A549 (cell line): ENCODE results near the gene TFPT. TPM values are rescaled to one million over a fixed set of nuclear protein-coding genes. Genes with fewer than 3 reads are reported as not detected.
A peak's percentile ranks its signal among the peaks of the same experiment; 100 is the strongest.
"Not testable (repeated sequence)": the region's sequence is repeated elsewhere in the genome, so short reads cannot be mapped to it uniquely, and the experiment has no call there.

Experiments
- ATAC-seq, 2 experiments: fragments of 200-7000 bp in 1 of 2; fragments of >200 bp in 1 of 2; cut with Nextera tagmentation in 1 of 2; cut with Tn5 transposase in 1 of 2; 3 replicates each; pipeline versions ENCODE4 v1.8.0 to v1.9.1; 2018 to 2020; ENCODE audit warnings: mild to moderate bottlenecking in 1 of 2, moderate library complexity in 1 of 2
- CTCF ChIA-PET: fragments of 300-600 bp; sonication (Branson Sonifier 250); formaldehyde crosslinking; extraction: SDS; loops from one replicate; lab custom pipeline; 2021; ENCODE audit warnings: antibody characterized with exemption, inconsistent platforms; lab: Yijun Ruan, JAX
- POLR2A ChIA-PET: fragments of 350-600 bp; formaldehyde crosslinking; extraction: SDS; loops from one replicate; lab custom pipeline; 2021; ENCODE audit warnings: antibody characterized with exemption, inconsistent platforms; lab: Yijun Ruan, JAX
- DNase-seq, 2 experiments: peaks; one replicate each; pipeline versions ENCODE4 v3.0.0 to v3.0.0-alpha.2; 2011 to 2016; ENCODE audit warnings: low read depth in 1 of 2, low spot score in 1 of 2
- FAIRE-seq: peaks from 2 replicates; lab custom pipeline; 2011; peaks lifted over from hg19 to GRCh38; lab: Jason Lieb, UNC
- H3K27ac ChIP-seq, 2 experiments: fragments of >200 bp; sonication (Bioruptor Twin); formaldehyde crosslinking; 3 replicates each; pipeline ENCODE4 v1.5.1; 2016 to 2017
- H3K4me1 ChIP-seq: fragments of >200 bp; sonication (Bioruptor Twin); formaldehyde crosslinking; 3 replicates; pipeline ENCODE4 v1.6.1; 2016
- H3K4me2 ChIP-seq: fragments of >200 bp; sonication (Bioruptor Twin); formaldehyde crosslinking; 3 replicates; pipeline ENCODE4 v1.6.1; 2016
- H3K4me3 ChIP-seq: fragments of >200 bp; sonication (Bioruptor Twin); formaldehyde crosslinking; 3 replicates; pipeline ENCODE4 v1.5.1; 2016
- H3K9me3 ChIP-seq: fragments of >200 bp; sonication (Bioruptor Twin); formaldehyde crosslinking; 3 replicates; pipeline ENCODE4 v1.6.1; 2016
- EHF ChIP-seq: fragments of 250-450 bp; sonication (Bioruptor Pico); IDR thresholded peaks from 2 replicates; pipeline ENCODE4 v1.5.0; 2020; ENCODE audit warnings: mild to moderate bottlenecking
- EHMT2 ChIP-seq: fragments of 200-600 bp; sonication (generic); IDR thresholded peaks from 2 replicates; pipeline ENCODE4 v1.6.1; 2016; ENCODE audit warnings: antibody characterized with exemption, low read depth, mild to moderate bottlenecking, moderate library complexity
- EP300 ChIP-seq, 2 experiments: fragments of >200 bp; sonication (Bioruptor Twin); formaldehyde crosslinking; IDR thresholded peaks; 2 replicates in 1 of 2; 3 replicates in 1 of 2; pipeline ENCODE4 v1.6.1; 2016 to 2017
- KDM1A ChIP-seq: fragments of 200-600 bp; sonication (generic); IDR thresholded peaks from 2 replicates; pipeline ENCODE4 v1.6.1; 2016; ENCODE audit warnings: low read depth, mild to moderate bottlenecking
- MAFK ChIP-seq: fragments of 450-650 bp; IDR thresholded peaks from 2 replicates; pipeline ENCODE4 v1.6.1; 2014; ENCODE audit not compliant: partially characterized antibody
- MAZ ChIP-seq: fragments of 150-350 bp; IDR thresholded peaks from 2 replicates; pipeline ENCODE4 v1.6.1; 2014; ENCODE audit warnings: antibody characterized with exemption, low read depth, low read length, borderline replicate concordance
- PHF8 ChIP-seq: fragments of 200-600 bp; sonication (generic); IDR thresholded peaks from 2 replicates; pipeline ENCODE4 v1.6.1; 2016; ENCODE audit warnings: low read depth, mild to moderate bottlenecking, antibody characterized with exemption, moderate library complexity, borderline replicate concordance
- POLR2A ChIP-seq: IDR thresholded peaks from 2 replicates; pipeline ENCODE4 v1.6.1; 2012; ENCODE audit warnings: mild to moderate bottlenecking, low read length
- POLR2AphosphoS2 ChIP-seq: conservative IDR thresholded peaks from 2 replicates; pipeline ENCODE4 v1.6.1; 2012; ENCODE audit warnings: low read length, improper control_type of control experiment, inconsistent platforms
- RAD21 ChIP-seq, 2 experiments: fragments of >200 bp in 1 of 2; sonication (Bioruptor Twin) in 1 of 2; formaldehyde crosslinking in 1 of 2; IDR thresholded peaks in 1 of 2; conservative IDR thresholded peaks in 1 of 2; 2 replicates in 1 of 2; 3 replicates in 1 of 2; pipeline ENCODE4 v1.6.1; 2012 to 2018; ENCODE audit warnings: inconsistent platforms in 1 of 2
- RCOR1 ChIP-seq: fragments of 150-350 bp; IDR thresholded peaks from 2 replicates; pipeline ENCODE4 v1.6.1; 2014; ENCODE audit warnings: antibody characterized with exemption, low read length, low read depth
- SMC3 ChIP-seq: fragments of >200 bp; sonication (Bioruptor Twin); formaldehyde crosslinking; IDR thresholded peaks from 3 replicates; pipeline ENCODE4 v1.6.1; 2018; ENCODE audit warnings: inconsistent platforms
- SREBF2 ChIP-seq: fragments of 450-650 bp; IDR thresholded peaks from 2 replicates; pipeline ENCODE4 v1.6.1; 2014; ENCODE audit warnings: mild to moderate bottlenecking, moderate library complexity
- TP53 ChIP-seq: fragments of 250-450 bp; sonication (Bioruptor Pico); IDR thresholded peaks from 2 replicates; pipeline ENCODE4 v1.5.0; 2021; ENCODE audit warnings: mild to moderate bottlenecking, moderate library complexity
- ZC3H11A ChIP-seq: fragments of 450-650 bp; IDR thresholded peaks from 2 replicates; pipeline ENCODE4 v1.6.1; 2014; ENCODE audit warnings: antibody characterized with exemption, mild to moderate bottlenecking
- WGBS: methylation state at CpG from one replicate; pipeline ENCODE4 v1.1.6; 2017; ENCODE audit errors: missing lambda C conversion rate; 5-methylcytosine and 5-hydroxymethylcytosine counted together
- polyA plus RNA-seq, 4 experiments: library from polyadenylated mRNA; depleted of rRNA in 3 of 4; stranded (reverse); fragments of >200 nt; fragmentation: RNase III in 1 of 4; extraction: RNeasy Plus Mini Kit Qiagen cat#74134 plus additional on column Dnase treatment in 1 of 4; gene quantifications; 2 replicates in 3 of 4; 3 replicates in 1 of 4; pipeline ENCODE4 v1.2.3, GENCODE V29; 2011 to 2017
- TF ChIP-seq, protein P1 (sequence below): fragments of 250-450 bp; sonication (Bioruptor Pico); IDR thresholded peaks from 2 replicates; pipeline ENCODE4 v1.5.0; 2020; ENCODE audit warnings: low read depth, mild to moderate bottlenecking, moderate library complexity
- TF ChIP-seq, protein P2 (sequence below): IDR thresholded peaks from 2 replicates; pipeline ENCODE4 v1.6.1; 2012; ENCODE audit warnings: low read depth, borderline replicate concordance
- TF ChIP-seq, protein P3 (sequence below): IDR thresholded peaks from 2 replicates; pipeline ENCODE4 v1.6.1; 2012
- TF ChIP-seq, protein P4 (sequence below): fragments of >200 bp; sonication (Bioruptor Twin); formaldehyde crosslinking; IDR thresholded peaks from 2 replicates; pipeline ENCODE4 v1.6.1; 2016
- TF ChIP-seq, protein P5 (sequence below): fragments of >200 bp; sonication (Bioruptor Twin); formaldehyde crosslinking; IDR thresholded peaks from 3 replicates; pipeline ENCODE4 v1.5.1; 2016

TFPT gene
- polyA plus RNA-seq, 2 of the 4 experiments (the other 2 are of a cell fraction): 16.1 to 26.1 TPM

DNA sequence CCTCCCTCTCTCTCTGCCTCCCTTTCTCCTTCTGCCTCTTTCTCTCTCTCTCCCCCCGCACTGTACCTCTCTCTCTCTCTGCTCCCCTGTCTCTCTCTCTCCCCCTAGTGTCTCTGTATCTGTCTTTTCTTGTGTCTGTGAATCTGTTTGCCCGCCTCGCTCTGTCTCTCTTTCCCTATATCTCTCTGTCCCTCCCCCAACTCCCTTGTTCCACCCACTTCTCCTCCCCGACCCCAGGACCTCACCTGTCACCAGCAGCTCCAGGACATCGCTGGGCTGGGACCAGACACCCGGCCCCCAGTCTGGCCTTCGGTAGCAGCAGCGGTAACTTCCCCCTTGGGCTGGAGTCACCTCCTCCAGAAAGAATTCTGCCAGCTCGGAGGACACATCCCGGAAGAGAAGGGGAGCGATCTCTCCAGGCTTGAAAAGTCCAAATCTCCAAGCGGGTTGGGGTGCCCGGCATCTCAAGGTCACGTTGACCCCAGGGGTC is 18.8 kb downstream of the TFPT start:
- Histone ChIP-seq H3K4me2 (peak overlapping the region; percentile 83), H3K27ac (peak overlapping the region; percentile 40 to 78; a peak in 5 of 6 replicates), H3K4me1 (peaks cover 11% of the 10 kb centered on the region; the same call in 1 of the 3 replicates), H3K4me3 (peak overlapping the region; percentile 33), H3K9me3 (peaks cover 12% of the 10 kb centered on the region; the same call in 2 of the 3 replicates)
- no peak for FAIRE-seq
- peak; percentile 68 to 79 for DNase-seq
- ChIA-PET CTCF (interaction anchor here (0.6 to 4.3 kb wide), 26 partner anchors 11 to 304 kb away, joined by 3 to 35 read pairs (median 4); partner anchors contain the start of genes PRPF31 and TFPT), POLR2A (interaction anchor here (0.7 kb wide), 2 partner anchors 18 to 32 kb away, joined by 3 to 4 read pairs; partner anchors contain the start of genes PRPF31 and TFPT)
- TF ChIP-seq, protein P1, sequence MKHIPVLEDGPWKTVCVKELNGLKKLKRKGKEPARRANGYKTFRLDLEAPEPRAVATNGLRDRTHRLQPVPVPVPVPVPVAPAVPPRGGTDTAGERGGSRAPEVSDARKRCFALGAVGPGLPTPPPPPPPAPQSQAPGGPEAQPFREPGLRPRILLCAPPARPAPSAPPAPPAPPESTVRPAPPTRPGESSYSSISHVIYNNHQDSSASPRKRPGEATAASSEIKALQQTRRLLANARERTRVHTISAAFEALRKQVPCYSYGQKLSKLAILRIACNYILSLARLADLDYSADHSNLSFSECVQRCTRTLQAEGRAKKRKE (CRISPR knock-in tag): no peak
- peak; percentile 56 for TF ChIP-seq SMC3
- peak; percentile 17; the same call in 1 of the 2 replicates for TF ChIP-seq POLR2A
- peak in 1 of 2 experiments; percentile 65; a peak in 4 of 5 replicates for TF ChIP-seq RAD21 (conservative IDR thresholded peaks at IDR 0.05 in 1 of 2, IDR thresholded peaks at IDR 0.05 in 1 of 2)
- WGBS: 18% methylated on average over 14 of the region's 14 CpGs
- peak; percentile 88 to 89 for ATAC-seq

DNA sequence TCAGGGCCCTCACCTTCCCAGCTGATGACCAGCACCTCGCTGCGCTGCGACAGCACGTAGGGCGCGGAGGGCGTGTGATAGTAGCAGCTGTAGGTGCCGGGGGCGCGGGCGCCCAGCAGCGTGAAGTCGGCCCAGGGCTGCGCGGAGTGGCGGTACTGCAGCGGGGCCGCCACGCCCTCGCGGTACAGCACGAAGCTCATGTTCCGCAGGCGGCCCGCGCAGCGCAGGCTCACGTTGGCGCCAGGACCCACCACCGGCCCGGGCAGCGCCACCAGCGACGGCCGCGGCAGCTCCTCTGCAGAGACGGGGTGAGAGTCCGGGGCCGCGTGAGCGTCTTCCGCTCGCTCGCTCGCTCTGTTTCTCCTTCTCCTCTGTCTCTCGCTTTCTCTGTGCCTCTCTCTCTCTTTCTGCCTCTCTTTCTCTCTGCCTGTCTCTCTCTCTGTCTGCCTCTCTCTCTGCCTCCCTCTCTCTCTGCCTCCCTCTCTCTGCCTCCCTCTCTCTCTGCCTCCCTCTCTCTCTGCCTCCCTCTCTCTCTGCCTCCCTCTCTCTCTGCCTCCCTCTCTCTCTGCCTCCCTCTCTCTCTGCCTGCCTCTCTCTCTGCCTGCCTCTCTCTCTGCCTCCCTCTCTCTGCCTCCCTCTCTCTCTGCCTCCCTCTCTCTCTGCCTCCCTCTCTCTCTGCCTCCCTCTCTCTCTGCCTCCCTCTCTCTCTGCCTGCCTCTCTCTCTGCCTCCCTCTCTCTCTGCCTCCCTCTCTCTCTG is 19.4 kb downstream of the TFPT start:
- Histone ChIP-seq H3K4me3 (peak overlapping the region; percentile 33), H3K4me2 (peak overlapping the region; percentile 83), H3K9me3 (peaks cover 12% of the 10 kb centered on the region; the same call in 2 of the 3 replicates), H3K27ac (peak overlapping the region; percentile 40 to 78; a peak in 5 of 6 replicates), H3K4me1 (peaks cover 11% of the 10 kb centered on the region; the same call in 1 of the 3 replicates)
- peak; percentile 79 to 81 for ATAC-seq
- WGBS: 41% methylated on average over 38 of the region's 46 CpGs
- ChIA-PET CTCF (interaction anchor here (0.6 to 4.3 kb wide), 23 partner anchors 10 to 303 kb away, joined by 3 to 35 read pairs (median 5); no protein-coding TSS in a partner anchor), POLR2A (interaction anchor here (0.7 kb wide), 1 partner anchor 31 kb away, joined by 3 read pairs; no protein-coding TSS in a partner anchor)
- DNase-seq: peak; percentile 50 to 62
- TF ChIP-seq, protein P2, sequence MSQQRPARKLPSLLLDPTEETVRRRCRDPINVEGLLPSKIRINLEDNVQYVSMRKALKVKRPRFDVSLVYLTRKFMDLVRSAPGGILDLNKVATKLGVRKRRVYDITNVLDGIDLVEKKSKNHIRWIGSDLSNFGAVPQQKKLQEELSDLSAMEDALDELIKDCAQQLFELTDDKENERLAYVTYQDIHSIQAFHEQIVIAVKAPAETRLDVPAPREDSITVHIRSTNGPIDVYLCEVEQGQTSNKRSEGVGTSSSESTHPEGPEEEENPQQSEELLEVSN: peak; percentile 91
- TF ChIP-seq, protein P3, sequence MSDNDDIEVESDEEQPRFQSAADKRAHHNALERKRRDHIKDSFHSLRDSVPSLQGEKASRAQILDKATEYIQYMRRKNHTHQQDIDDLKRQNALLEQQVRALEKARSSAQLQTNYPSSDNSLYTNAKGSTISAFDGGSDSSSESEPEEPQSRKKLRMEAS: peak; percentile 94
- 0 out of 2 replicates have a peak, but pooled peaks have one; percentile 34 for TF ChIP-seq TP53 (CRISPR knock-in tag)
- not testable (repeated sequence) for FAIRE-seq

DNA sequence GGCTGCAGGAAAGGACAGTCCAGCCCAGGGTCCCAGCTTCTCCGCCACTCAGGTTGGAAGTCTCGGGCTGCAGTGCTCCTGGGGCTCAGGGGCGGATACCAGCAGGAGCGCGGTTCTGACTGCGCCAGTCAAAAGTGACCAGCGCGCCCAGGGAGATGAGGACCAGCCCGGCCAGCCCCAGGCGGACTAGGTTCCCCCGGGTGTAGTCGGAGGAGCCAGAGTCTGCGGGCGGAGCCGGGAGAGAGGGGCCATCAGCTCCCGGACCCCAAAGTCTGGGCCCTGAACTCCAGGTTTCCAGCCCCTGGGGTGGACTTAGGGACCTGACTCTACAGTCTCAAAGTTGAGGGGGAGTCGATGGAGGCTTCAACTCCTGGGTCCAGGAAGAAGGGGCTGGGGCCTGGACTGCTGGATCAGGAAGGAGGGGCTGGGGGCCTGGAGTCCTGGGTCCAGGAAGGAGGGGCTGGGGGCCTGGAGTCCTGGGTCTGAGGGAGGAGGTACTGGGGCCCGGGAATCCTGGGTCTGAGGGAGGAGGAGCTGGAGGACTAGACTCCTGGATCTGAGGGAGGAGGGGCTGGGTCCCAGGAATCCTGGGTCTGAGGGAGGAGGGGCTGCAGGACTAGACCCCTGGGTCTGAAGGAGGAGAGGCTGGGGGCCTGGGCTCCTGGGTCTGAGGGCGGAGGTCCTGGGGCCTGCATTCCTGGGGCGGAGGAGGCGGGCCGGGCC is 20.2 kb downstream of the TFPT start:
- Histone ChIP-seq H3K27ac (peak overlapping the region; percentile 40 to 78; a peak in 5 of 6 replicates), H3K4me1 (peaks cover 11% of the 10 kb centered on the region; the same call in 1 of the 3 replicates), H3K4me3 (peak overlapping the region; percentile 33), H3K9me3 (peaks cover 12% of the 10 kb centered on the region; the same call in 2 of the 3 replicates), H3K4me2 (peak overlapping the region; percentile 83)
- ATAC-seq (no peak), FAIRE-seq (no peak), DNase-seq (no peak)
- CTCF ChIA-PET: interaction anchor here (0.6 to 4.3 kb wide), 17 partner anchors 9 to 303 kb away, joined by 3 to 25 read pairs (median 5); no protein-coding TSS in a partner anchor
- TF ChIP-seq, protein P4, sequence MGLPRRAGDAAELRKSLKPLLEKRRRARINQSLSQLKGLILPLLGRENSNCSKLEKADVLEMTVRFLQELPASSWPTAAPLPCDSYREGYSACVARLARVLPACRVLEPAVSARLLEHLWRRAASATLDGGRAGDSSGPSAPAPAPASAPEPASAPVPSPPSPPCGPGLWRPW: no peak
- TF ChIP-seq SREBF2 (no peak), EHF (CRISPR knock-in tag) (no peak)
- POLR2A ChIA-PET: no interaction called here
- WGBS: 91% methylated on average over 22 of the region's 22 CpGs

DNA sequence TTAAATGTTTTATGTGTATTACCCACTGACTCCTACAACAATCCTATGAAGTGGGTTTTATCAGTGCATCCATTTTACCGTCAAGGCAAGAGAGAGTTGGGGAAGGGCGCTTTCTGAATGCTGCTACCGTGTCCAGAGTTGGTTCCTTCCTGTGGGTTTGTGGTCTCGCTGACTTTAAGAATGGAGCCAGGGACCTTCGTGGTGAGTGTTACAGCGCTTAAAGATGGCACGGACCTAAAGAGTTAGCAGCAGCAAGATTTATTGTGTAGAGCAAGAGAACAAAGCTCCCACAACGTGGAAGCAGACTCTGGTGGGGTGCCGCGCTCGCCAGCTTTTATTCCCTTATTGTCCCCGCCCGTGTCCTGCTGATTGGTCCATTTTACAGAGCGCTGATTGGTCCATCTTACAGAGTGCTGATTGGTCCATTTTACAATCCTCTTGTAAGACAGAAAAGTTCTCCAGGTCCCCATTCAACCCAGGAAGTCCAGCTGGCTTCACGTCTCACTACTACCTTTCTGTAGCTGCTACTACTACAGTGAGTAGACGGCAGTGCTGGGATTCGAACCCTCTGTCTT is 20.9 kb downstream of the TFPT start:
- no peak for DNase-seq
- FAIRE-seq: peak; percentile 56
- CTCF ChIA-PET: interaction anchor here (0.9 to 4.3 kb wide), 8 partner anchors 11 to 302 kb away, joined by 3 to 25 read pairs (median 6); no protein-coding TSS in a partner anchor
- H3K9me3 ChIP-seq: peaks cover 12% of the 10 kb centered on the region; the same call in 2 of the 3 replicates
- peaks cover 11% of the 10 kb centered on the region; the same call in 1 of the 3 replicates for H3K4me1 ChIP-seq
- no peak overlapping the region for H3K4me3 ChIP-seq
- H3K4me2 ChIP-seq: no peak overlapping the region
- no peak overlapping the region for H3K27ac ChIP-seq
- POLR2A ChIA-PET: no interaction called here
- 85% methylated on average over 17 of the region's 17 CpGs for WGBS
- no peak for ATAC-seq
- TF ChIP-seq ZC3H11A (no peak), EHMT2 (no peak), MAFK (no peak), PHF8 (no peak), EP300 (IDR thresholded peaks at IDR 0.05) (no peak), KDM1A (no peak), POLR2A (no peak), MAZ (no peak), EHF (CRISPR knock-in tag) (no peak), POLR2AphosphoS2 (no peak), RCOR1 (no peak)
- TF ChIP-seq, protein P2: no peak
- TF ChIP-seq, protein P5, sequence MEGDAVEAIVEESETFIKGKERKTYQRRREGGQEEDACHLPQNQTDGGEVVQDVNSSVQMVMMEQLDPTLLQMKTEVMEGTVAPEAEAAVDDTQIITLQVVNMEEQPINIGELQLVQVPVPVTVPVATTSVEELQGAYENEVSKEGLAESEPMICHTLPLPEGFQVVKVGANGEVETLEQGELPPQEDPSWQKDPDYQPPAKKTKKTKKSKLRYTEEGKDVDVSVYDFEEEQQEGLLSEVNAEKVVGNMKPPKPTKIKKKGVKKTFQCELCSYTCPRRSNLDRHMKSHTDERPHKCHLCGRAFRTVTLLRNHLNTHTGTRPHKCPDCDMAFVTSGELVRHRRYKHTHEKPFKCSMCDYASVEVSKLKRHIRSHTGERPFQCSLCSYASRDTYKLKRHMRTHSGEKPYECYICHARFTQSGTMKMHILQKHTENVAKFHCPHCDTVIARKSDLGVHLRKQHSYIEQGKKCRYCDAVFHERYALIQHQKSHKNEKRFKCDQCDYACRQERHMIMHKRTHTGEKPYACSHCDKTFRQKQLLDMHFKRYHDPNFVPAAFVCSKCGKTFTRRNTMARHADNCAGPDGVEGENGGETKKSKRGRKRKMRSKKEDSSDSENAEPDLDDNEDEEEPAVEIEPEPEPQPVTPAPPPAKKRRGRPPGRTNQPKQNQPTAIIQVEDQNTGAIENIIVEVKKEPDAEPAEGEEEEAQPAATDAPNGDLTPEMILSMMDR: no peak
